Choroid plexus epithelial cell (primary cell): ENCODE results near the gene TMEFF2.

ENCODE experiments used
- DNase-seq: peaks from one replicate; pipeline ENCODE4 v3.0.0-alpha.2; 2010; ENCODE audit warnings: low read depth
- H3K4me3 ChIP-seq: 2 replicates; pipeline ENCODE4 v1.5.1; 2011; ENCODE audit warnings: low read depth, mild to moderate bottlenecking, control low read depth, low read length, moderate library complexity
- TF ChIP-seq, protein P1 (sequence below): conservative IDR thresholded peaks from 2 replicates; pipeline ENCODE4 v1.5.1; 2011; ENCODE audit warnings: low read depth, mild to moderate bottlenecking, control low read depth, inconsistent platforms, low read length, moderate library complexity

Gene TMEFF2

DNA sequence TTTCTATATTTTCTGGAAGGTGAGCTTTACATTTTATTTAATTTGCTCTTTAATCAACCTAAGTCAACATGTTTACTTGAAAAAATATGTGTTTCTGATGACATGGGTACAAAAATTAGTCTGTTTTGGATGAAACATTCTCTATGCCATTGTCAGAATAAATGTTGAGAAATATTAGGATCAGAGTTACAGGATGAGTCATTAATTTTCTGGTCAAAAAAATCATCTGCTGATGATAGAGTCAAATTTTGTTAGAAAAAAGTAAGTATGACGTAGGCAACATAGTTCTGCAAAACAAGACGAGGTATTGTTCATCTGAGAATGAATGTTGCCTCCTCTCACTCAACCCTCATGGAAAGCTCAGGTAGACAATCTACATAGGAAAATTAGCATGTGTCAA is 240.3 kb downstream of the TMEFF2 start:
- TF ChIP-seq, protein P1, sequence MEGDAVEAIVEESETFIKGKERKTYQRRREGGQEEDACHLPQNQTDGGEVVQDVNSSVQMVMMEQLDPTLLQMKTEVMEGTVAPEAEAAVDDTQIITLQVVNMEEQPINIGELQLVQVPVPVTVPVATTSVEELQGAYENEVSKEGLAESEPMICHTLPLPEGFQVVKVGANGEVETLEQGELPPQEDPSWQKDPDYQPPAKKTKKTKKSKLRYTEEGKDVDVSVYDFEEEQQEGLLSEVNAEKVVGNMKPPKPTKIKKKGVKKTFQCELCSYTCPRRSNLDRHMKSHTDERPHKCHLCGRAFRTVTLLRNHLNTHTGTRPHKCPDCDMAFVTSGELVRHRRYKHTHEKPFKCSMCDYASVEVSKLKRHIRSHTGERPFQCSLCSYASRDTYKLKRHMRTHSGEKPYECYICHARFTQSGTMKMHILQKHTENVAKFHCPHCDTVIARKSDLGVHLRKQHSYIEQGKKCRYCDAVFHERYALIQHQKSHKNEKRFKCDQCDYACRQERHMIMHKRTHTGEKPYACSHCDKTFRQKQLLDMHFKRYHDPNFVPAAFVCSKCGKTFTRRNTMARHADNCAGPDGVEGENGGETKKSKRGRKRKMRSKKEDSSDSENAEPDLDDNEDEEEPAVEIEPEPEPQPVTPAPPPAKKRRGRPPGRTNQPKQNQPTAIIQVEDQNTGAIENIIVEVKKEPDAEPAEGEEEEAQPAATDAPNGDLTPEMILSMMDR = no peak
- no peak overlapping the region for H3K4me3 ChIP-seq
- DNase-seq = peak; percentile 44

DNA sequence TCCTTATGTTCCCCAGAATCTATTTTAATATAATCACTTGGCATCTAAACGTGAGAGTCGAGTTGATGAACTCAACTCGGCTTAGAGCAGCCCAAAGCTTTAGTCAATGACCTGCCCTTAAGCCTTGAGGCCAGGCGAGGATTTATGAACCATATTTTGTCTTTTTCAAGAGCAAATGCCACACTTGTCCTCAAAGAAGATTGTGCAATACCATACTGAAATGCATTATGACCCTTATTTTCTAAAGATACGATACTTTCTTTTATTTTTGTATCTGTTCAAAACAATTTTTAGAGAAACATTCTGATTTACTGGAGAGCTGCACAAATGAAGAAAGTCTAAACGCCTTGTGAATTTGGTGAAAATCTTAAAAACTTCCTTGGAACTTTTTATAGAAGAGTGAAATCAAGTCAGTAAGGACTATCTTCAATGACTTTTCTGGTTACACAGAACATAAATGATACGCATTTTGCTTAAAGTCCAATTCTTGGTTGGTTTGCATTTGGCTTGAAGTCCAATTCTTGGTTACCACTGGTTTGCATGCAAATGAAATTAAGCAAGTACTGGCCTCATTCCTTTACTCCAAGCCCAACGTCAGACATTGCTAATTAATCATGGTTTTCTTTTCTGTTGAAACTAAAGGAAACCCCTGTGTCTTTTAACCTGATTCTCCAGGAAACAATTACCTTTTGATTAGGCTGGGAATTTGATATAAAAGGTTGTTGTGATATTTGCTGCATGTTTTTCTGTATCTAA is 242.0 kb downstream of the TMEFF2 start:
- TF ChIP-seq, protein P1 = no peak
- no peak for DNase-seq
- H3K4me3 ChIP-seq = no peak overlapping the region

DNA sequence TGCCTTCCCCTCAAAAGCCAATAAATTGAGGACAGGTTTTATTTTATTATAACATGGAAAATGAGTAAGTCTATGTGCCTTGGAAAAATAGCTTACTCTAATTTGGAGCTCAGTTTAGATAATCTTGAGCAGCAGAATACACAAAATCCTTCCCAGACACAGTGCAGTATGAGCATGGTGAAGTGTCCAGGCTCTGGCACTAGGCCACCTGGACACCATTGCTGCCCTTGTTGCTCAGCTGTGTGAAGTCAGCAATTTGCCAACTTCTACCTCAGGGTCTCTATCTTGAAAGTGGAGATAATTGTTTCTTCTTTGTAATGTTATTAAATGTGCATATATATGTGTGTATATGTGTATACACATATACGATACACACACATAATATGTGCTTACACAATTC is 242.9 kb downstream of the TMEFF2 start:
- no peak overlapping the region for H3K4me3 ChIP-seq
- DNase-seq = no peak
- TF ChIP-seq, protein P1 = no peak

DNA sequence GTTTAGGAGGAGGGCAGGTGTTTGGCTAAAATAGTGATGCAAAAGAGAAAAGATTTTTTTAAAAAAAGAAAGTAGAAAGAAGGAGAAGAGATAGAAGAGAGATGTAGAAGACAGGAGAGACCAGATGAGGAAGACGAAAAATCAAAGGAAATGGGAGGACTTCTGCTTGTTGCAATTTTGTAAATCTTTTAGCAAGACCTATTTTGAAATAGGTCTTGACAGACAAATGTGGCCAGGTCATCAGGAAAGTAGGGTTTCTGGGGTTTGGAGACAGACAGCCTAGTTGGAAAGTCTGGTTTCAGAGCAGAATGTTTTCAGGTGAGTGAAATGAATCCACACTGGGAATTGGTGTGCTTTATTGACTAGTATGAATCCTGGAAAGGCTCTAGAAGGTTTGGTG is 243.4 kb downstream of the TMEFF2 start:
- H3K4me3 ChIP-seq = no peak overlapping the region
- no peak for DNase-seq
- TF ChIP-seq, protein P1 = no peak

DNA sequence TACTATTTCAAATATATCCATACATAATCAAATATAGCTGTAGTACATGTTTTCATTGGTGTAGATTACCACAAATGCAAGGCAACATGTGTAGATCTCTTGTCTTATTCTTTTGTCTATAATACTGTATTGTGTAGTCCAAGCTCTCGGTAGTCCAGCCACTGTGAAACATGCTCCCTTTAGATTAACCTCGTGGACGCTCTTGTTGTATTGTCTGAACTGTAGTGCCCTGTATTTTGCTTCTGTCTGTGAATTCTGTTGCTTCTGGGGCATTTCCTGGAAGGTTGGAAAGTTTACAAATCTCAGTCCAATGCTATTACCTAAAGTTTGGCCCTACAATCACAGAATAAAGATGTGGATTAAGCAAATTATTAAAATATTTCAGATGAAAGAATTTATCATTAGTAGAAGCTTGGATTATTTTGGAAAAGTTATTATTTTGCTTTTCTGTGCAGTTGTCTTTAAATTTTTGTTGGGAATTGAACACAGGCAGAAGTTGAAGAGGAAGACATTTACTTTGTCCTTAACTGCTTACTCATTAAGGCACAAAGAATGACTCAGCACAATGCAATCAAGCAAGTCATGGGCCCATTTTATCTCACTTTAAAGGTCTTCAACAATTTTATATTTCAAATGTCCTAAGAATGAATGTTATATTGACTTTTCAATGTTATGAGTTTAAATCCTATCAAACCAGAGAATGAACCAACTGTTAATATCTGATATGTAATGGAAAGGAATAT is 244.4 kb downstream of the TMEFF2 start:
- H3K4me3 ChIP-seq = no peak overlapping the region
- TF ChIP-seq, protein P1 = no peak
- DNase-seq = peak; percentile 57

DNA sequence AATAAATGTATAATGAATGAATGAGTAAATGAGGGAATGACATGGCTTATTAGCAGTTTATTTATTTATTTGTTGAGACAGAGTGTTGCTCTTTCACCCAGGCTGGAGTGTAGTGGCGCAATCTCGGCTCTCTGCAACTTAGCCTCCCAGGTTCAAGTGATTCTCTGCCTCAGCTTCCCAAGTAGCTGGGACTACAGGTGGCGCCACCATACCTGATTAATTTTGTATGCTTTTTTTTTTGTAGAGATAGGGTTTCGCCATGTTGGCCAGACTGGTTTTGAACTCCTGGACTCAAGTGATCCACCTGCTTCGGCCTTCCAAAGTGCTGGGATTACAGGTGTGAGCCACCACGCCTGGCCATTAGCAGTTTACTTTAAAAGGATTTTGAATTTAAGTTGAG is 247.5 kb downstream of the TMEFF2 start:
- no peak overlapping the region for H3K4me3 ChIP-seq
- TF ChIP-seq, protein P1 = no peak
- no peak for DNase-seq
